Omental fat pad (tissue), 4 donors: Measurements from ENCODE around the gene PRKAR1B. TPM values are rescaled to one million over a fixed set of nuclear protein-coding genes. Genes with fewer than 3 reads are reported as not detected.

Experiments used
- ATAC-seq: fragments of 150-250 bp; one replicate; pipeline ENCODE4 v1.9.1; 2016; ENCODE audit warnings: mild to moderate bottlenecking, moderate library complexity; ENCODE audit not compliant: low FRiP score
- DNase-seq: peaks from one replicate; pipeline ENCODE4 v3.0.0-alpha.2; 2019; ENCODE audit warnings: low spot score
- CTCF ChIP-seq, 3 donors: fragments of 450-650 bp; IDR thresholded peaks; one replicate each; pipeline ENCODE4 v1.5.1; 2016 to 2017; ENCODE audit warnings: antibody characterized with exemption in 3 of 3, mild to moderate bottlenecking in 3 of 3, moderate library complexity in 2 of 3
- total RNA-seq, 4 donors: library from RNA; depleted of rRNA; stranded (reverse); fragments of >200 nt; gene quantifications; one replicate each; pipeline ENCODE4 v1.1.0, GENCODE V29; 2016

PRKAR1B gene
- total RNA-seq, 4 donors from 2014 or later: 9.0 to 11.4 (median 10.3) TPM

- ATAC-seq (no peak), DNase-seq (no peak)
- TF ChIP-seq CTCF (IDR thresholded peaks at IDR 0.05): no peak
Observed at GRCh38 chr7:728602-729001, 1.5 kb upstream of the PRKAR1B start.

GRCh38 chr7:727806-728460 is 852 bp upstream of the PRKAR1B start:
- no peak for TF ChIP-seq CTCF (IDR thresholded peaks at IDR 0.05)
- ATAC-seq: no peak
- DNase-seq: no peak

GRCh38 chr7:726854-727103 is 302 bp downstream of the PRKAR1B start:
- ATAC-seq: no peak
- no peak for TF ChIP-seq CTCF (IDR thresholded peaks at IDR 0.05)

GRCh38 chr7:726084-726853 is 812 bp downstream of the PRKAR1B start, which contains the start of gene DNAAF5:
TSS of gene DNAAF5 (plus strand) at chr7:726699. CDS start at chr7:726721, 22 bp downstream.
- TF ChIP-seq CTCF (IDR thresholded peaks at IDR 0.05): no peak
- ATAC-seq (peak; percentile 82), DNase-seq (peak; percentile 52)

More at GRCh38 chr7:726854-727103, 302 bp downstream of the PRKAR1B start:
- DNase-seq: no peak

GRCh38 chr7:725223-726005 is 1.7 kb downstream of the PRKAR1B start:
- no peak for TF ChIP-seq CTCF (IDR thresholded peaks at IDR 0.05)
- ATAC-seq (no peak), DNase-seq (no peak)

GRCh38 chr7:724298-724697 is 2.8 kb downstream of the PRKAR1B start:
- TF ChIP-seq CTCF (IDR thresholded peaks at IDR 0.05): no peak
- ATAC-seq: no peak

More at GRCh38 chr7:724298-724697, 2.8 kb downstream of the PRKAR1B start:
- DNase-seq: no peak
